ENCODE results near the gene LAMA1. TPM values are rescaled to one million over a fixed set of nuclear protein-coding genes. Genes with fewer than 3 reads are reported as not detected.
A peak's percentile ranks its signal among the peaks of the same experiment; 100 is the strongest.

Gene LAMA1
- polyA plus RNA-seq, 6 donors from 2014 or later, result not detected

GRCh38 chr18:7090771-7091170 lies 26.8 kb downstream of the LAMA1 start:
- no peak for ATAC-seq (ENCODE audit: low read depth in 2 of 2)
- peaks cover 0 to 3% (median 0%) of the 10 kb centered on the region in 7 donors for H3K9me3 Mint-ChIP-seq
- H3K27me3 Mint-ChIP-seq, result no peaks in the 10 kb centered on the region

DNA sequence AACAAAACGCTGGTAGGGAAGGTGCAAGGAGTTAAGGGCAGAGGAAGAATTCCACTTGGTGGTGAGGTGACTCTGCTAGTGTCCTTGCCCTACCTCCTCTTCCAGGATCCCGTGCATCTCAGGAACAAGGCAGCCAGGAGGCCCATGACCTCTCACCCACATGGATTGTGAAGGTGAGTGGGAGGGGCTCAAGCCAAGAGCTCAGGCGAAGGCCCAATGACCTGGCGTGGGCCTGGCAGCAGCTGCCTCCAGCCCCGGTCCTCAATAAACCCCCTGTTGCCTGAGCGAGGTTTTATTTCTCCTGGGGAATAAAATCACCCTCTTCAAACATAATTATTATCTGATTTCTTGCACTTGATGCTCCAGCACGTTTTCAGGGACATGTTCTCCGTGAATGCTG lies 28.2 kb downstream of the LAMA1 start:
- Mint-ChIP-seq H3K4me1 (no peaks in the 10 kb centered on the region), H3K27ac (no peak overlapping the region), H3K4me3 (peak overlapping the region in 1 of 8 donors; percentile 35), H3K9me3 (peaks cover 0 to 3% (median 0%) of the 10 kb centered on the region in 7 donors), H3K27me3 (no peaks in the 10 kb centered on the region), H3K36me3 (no peaks in the 10 kb centered on the region)
- ATAC-seq (ENCODE audit: low read depth in 2 of 2) (no peak), DNase-seq (no peak)

More at GRCh38 chr18:7090771-7091170, 26.8 kb downstream of the LAMA1 start:
- no peaks in the 10 kb centered on the region for H3K36me3 Mint-ChIP-seq
- no peak overlapping the region for H3K27ac Mint-ChIP-seq
- no peak for DNase-seq
- no peak overlapping the region for H3K4me3 Mint-ChIP-seq
- no peaks in the 10 kb centered on the region for H3K4me1 Mint-ChIP-seq

- ATAC-seq (ENCODE audit: low read depth in 2 of 2), result no peak
- Mint-ChIP-seq H3K27ac (no peak overlapping the region), H3K4me3 (no peak overlapping the region), H3K27me3 (no peaks in the 10 kb centered on the region), H3K36me3 (no peaks in the 10 kb centered on the region), H3K9me3 (peaks cover 0 to 5% (median 0%) of the 10 kb centered on the region in 7 donors), H3K4me1 (no peaks in the 10 kb centered on the region)
- no peak for DNase-seq
Measured at GRCh38 chr18:7084080-7085065, 33.2 kb downstream of the LAMA1 start.

DNA sequence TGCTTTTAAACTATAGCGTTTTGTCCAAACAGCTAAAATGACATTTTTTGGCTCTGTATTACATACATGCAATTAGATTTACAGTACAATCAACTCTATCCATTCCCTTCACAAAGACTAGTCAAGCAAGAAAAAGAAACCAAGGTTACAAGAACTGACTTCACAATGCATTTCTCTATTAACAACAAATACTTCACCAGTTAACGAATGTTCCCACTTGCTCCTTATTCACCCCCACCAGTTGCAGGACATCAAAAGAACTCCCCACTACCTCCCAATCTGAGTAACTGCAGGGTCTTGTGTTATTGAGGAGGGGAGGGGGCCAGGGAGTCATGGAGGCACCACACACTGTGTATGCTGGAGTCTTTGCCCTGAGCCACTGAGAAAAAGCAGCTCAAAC lies 34.9 kb downstream of the LAMA1 start:
- no peaks in the 10 kb centered on the region for H3K4me1 Mint-ChIP-seq
- no peak for ATAC-seq (ENCODE audit: low read depth in 2 of 2)
- H3K36me3 Mint-ChIP-seq, result no peaks in the 10 kb centered on the region

DNA sequence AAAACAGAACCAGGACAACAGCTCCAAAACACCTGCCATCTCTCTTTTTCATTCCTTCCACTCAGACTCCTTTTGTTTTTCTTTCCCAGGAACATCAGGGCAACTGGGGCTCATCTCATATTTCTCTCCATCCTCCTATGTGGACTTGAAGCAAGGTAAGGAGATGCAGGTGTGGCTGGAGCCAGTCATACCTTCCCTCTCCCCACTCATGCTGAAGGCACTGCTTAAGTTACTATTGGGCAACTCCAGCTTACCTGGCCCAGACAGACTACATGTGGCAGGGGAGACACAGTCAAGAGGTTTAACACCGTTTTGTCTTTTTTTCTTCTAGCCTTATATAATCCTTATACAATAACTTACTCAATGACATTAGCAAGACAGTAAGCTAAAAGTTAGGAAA lies 38.4 kb downstream of the LAMA1 start:
- Mint-ChIP-seq H3K9me3 (peaks cover 0 to 5% (median 2%) of the 10 kb centered on the region in 7 donors), H3K4me3 (no peak overlapping the region), H3K27ac (peak overlapping the region in 1 of 6 donors; percentile 28), H3K27me3 (no peaks in the 10 kb centered on the region), H3K36me3 (no peaks in the 10 kb centered on the region), H3K4me1 (no peaks in the 10 kb centered on the region)
- DNase-seq (no peak), ATAC-seq (ENCODE audit: low read depth in 2 of 2) (no peak)

More for the DNA sequence above, 34.9 kb downstream of the LAMA1 start:
- Mint-ChIP-seq H3K4me3 (no peak overlapping the region), H3K27ac (no peak overlapping the region), H3K27me3 (no peaks in the 10 kb centered on the region), H3K9me3 (peaks cover 0 to 5% (median 0%) of the 10 kb centered on the region in 7 donors)
- DNase-seq, result no peak

- Mint-ChIP-seq H3K36me3 (no peaks in the 10 kb centered on the region), H3K27me3 (peaks cover 0 to 6% (median 0%) of the 10 kb centered on the region in 3 donors), H3K9me3 (peaks cover 0 to 3% (median 0%) of the 10 kb centered on the region in 7 donors), H3K27ac (no peak overlapping the region), H3K4me3 (no peak overlapping the region), H3K4me1 (no peaks in the 10 kb centered on the region)
- no peak for ATAC-seq (ENCODE audit: low read depth in 2 of 2)
- no peak for DNase-seq
Measured at GRCh38 chr18:7072593-7072992, 45.0 kb downstream of the LAMA1 start.

GRCh38 chr18:7071600-7071999 lies 46.0 kb downstream of the LAMA1 start:
- Mint-ChIP-seq H3K36me3 (no peaks in the 10 kb centered on the region), H3K27me3 (peaks cover 0 to 6% (median 0%) of the 10 kb centered on the region in 3 donors), H3K9me3 (peaks cover 0 to 3% (median 0%) of the 10 kb centered on the region in 7 donors), H3K4me3 (no peak overlapping the region), H3K4me1 (no peaks in the 10 kb centered on the region), H3K27ac (no peak overlapping the region)
- DNase-seq (no peak), ATAC-seq (ENCODE audit: low read depth in 2 of 2) (no peak)

DNA sequence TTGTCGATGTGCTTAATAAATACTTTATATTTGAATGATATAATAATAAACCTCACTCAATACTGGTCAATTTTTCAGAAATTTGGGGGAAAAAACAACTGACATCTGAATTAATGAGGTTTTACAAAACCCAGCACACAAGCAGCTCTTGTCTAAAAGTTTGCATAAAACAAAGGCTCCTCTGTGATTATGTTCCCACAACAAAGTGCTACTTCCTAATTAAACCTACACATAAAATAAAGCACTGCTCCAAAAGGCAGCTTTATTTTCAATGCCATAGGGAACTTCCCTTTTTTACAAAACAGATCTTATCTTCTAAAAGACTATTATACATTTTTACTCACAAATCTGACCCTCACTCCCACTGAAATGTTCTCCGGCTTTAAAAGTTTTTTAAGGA lies 47.1 kb downstream of the LAMA1 start:
- H3K9me3 Mint-ChIP-seq, result peaks cover 0 to 2% (median 0%) of the 10 kb centered on the region in 7 donors
- no peaks in the 10 kb centered on the region for H3K36me3 Mint-ChIP-seq
- peaks cover 0 to 6% (median 0%) of the 10 kb centered on the region in 3 donors for H3K27me3 Mint-ChIP-seq
- no peaks in the 10 kb centered on the region for H3K4me1 Mint-ChIP-seq
- no peak overlapping the region for H3K27ac Mint-ChIP-seq
- ATAC-seq (ENCODE audit: low read depth in 2 of 2) (no peak), DNase-seq (no peak)
- no peak overlapping the region for H3K4me3 Mint-ChIP-seq

- ATAC-seq (ENCODE audit: low read depth in 2 of 2), result no peak
- H3K27ac Mint-ChIP-seq, result no peak overlapping the region
- DNase-seq, result no peak
- peaks cover 0 to 6% (median 0%) of the 10 kb centered on the region in 3 donors for H3K27me3 Mint-ChIP-seq
- no peaks in the 10 kb centered on the region for H3K4me1 Mint-ChIP-seq
- H3K9me3 Mint-ChIP-seq, result peaks cover 0 to 2% (median 0%) of the 10 kb centered on the region in 7 donors
- H3K4me3 Mint-ChIP-seq, result no peak overlapping the region
- no peaks in the 10 kb centered on the region for H3K36me3 Mint-ChIP-seq
Measured at GRCh38 chr18:7068871-7069590, 48.6 kb downstream of the LAMA1 start.

DNA sequence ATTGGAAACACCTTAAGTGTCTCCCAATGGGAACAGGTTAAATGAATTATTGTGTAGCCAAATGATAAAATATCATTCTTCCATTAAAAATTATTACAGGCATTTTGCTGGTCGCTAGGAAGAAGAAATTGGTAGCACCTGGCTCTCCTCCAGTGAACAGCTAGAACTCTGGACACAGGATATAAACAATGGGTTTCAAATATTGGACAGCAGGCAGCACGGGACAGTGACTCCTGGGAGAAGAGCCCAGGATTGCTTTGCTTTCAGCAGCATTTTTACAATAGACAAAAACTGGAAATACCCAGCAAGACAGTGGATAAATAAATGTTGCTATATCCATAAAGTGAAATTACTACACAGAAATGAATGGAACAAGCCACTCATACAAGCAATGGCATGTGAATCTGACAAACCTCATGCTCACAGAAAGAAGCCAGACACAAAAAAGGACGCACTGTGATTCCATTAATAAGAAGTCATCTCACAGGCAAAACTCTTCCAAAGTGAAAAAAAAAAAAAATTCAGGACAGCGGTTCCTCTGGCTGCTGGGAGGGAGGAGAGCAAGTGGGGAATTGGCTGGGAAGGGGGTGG lies 50.5 kb downstream of the LAMA1 start:
- Mint-ChIP-seq H3K4me3 (no peak overlapping the region), H3K9me3 (peaks cover 0 to 4% (median 0%) of the 10 kb centered on the region in 7 donors), H3K27ac (no peak overlapping the region), H3K4me1 (no peaks in the 10 kb centered on the region), H3K36me3 (no peaks in the 10 kb centered on the region), H3K27me3 (peaks cover 0 to 6% (median 0%) of the 10 kb centered on the region in 3 donors)
- ATAC-seq (ENCODE audit: low read depth in 2 of 2) (no peak), DNase-seq (no peak)

- peaks cover 0 to 6% (median 0%) of the 10 kb centered on the region in 3 donors for H3K27me3 Mint-ChIP-seq
- no peak overlapping the region for H3K4me3 Mint-ChIP-seq
- no peaks in the 10 kb centered on the region for H3K4me1 Mint-ChIP-seq
- DNase-seq (no peak), ATAC-seq (ENCODE audit: low read depth in 2 of 2) (no peak)
- peaks cover 0 to 5% (median 0%) of the 10 kb centered on the region in 7 donors for H3K9me3 Mint-ChIP-seq
- no peak overlapping the region for H3K27ac Mint-ChIP-seq
- H3K36me3 Mint-ChIP-seq, result no peaks in the 10 kb centered on the region
Measured at GRCh38 chr18:7065736-7066135, 51.9 kb downstream of the LAMA1 start.

DNA sequence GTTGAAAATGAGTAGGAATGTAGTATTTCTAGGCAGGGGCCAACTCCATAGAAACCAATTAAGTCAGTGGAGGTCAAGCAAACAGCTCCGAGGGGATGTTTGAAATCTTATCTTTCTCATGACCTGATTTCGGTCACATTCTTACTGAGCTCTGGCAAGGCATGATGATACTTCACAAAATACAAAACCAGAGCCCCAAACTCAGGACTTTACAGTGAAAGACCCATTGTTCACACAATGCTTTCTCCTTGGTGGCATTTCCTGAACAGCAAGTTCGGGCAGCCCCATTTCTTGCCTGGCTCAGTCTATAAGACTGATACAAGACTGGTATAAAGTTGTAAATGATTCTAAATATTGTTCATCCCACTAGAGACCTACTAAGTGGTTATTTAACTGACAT lies 53.3 kb downstream of the LAMA1 start:
- DNase-seq (no peak), ATAC-seq (ENCODE audit: low read depth in 2 of 2) (no peak)
- Mint-ChIP-seq H3K4me1 (no peaks in the 10 kb centered on the region), H3K27me3 (peaks cover 0 to 6% (median 0%) of the 10 kb centered on the region in 3 donors), H3K36me3 (no peaks in the 10 kb centered on the region), H3K9me3 (peaks cover 0 to 5% (median 0%) of the 10 kb centered on the region in 7 donors), H3K27ac (no peak overlapping the region), H3K4me3 (no peak overlapping the region)

GRCh38 chr18:7062811-7063210 lies 54.8 kb downstream of the LAMA1 start:
- Mint-ChIP-seq H3K4me3 (peak overlapping the region in 1 of 8 donors; percentile 30), H3K4me1 (no peaks in the 10 kb centered on the region), H3K36me3 (no peaks in the 10 kb centered on the region), H3K9me3 (peaks cover 0 to 5% (median 0%) of the 10 kb centered on the region in 7 donors), H3K27ac (no peak overlapping the region), H3K27me3 (peaks cover 0 to 2% (median 0%) of the 10 kb centered on the region in 3 donors)
- no peak for ATAC-seq (ENCODE audit: low read depth in 2 of 2)
- DNase-seq, result no peak

All from naive B cell (primary cell).